Subcutaneous abdominal adipose tissue (tissue), 5 donors: ENCODE data around the gene FOLR1.

Experiments used
- H3K27ac ChIP-seq: one replicate; pipeline ENCODE4 v1.7.0; 2013; ENCODE audit warnings: low read depth, mild to moderate bottlenecking, inconsistent platforms, low read length, moderate library complexity
- H3K27me3 ChIP-seq, 5 donors: one replicate each; pipeline ENCODE4 v1.7.0; 2013; ENCODE audit warnings: low read length in 5 of 5, inconsistent platforms in 1 of 5; ENCODE audit not compliant: control insufficient read depth in 5 of 5, insufficient read depth in 4 of 5
- H3K36me3 ChIP-seq, 5 donors: one replicate each; pipeline ENCODE4 v1.7.0; 2013; ENCODE audit warnings: low read length in 5 of 5; ENCODE audit not compliant: control insufficient read depth in 5 of 5, insufficient read depth in 5 of 5
- H3K4me1 ChIP-seq, 5 donors: one replicate each; pipeline ENCODE4 v1.7.0; 2013; ENCODE audit warnings: low read length in 5 of 5, mild to moderate bottlenecking in 3 of 5, moderate library complexity in 1 of 5; ENCODE audit not compliant: control insufficient read depth in 5 of 5, insufficient read depth in 5 of 5
- H3K4me3 ChIP-seq, 5 donors: one replicate each; pipeline ENCODE4 v1.7.0; 2013; ENCODE audit warnings: low read length in 5 of 5, low read depth in 1 of 5
- H3K9ac ChIP-seq, 5 donors: one replicate each; pipeline ENCODE4 v1.7.0; 2013; ENCODE audit warnings: low read length in 5 of 5, mild to moderate bottlenecking in 4 of 5, moderate library complexity in 3 of 5
- H3K9me3 ChIP-seq, 5 donors: one replicate each; pipeline ENCODE4 v1.7.0; 2013; ENCODE audit warnings: low read length in 5 of 5; ENCODE audit not compliant: control insufficient read depth in 5 of 5
- donor health status: healthy.
- donor health status: healthy.
- donor health status: healthy.
- donor health status: healthy.
- donor health status: healthy.

Gene FOLR1

GRCh38 chr11:72229336-72229924, 37.5 kb downstream of the FOLR1 start:
- Histone ChIP-seq H3K4me1 (peaks cover 5 to 61% (median 41%) of the 10 kb centered on the region in 5 donors), H3K27me3 (no peaks in the 10 kb centered on the region), H3K27ac (no peak overlapping the region), H3K9me3 (no peaks in the 10 kb centered on the region), H3K36me3 (peaks cover 0 to 78% (median 70%) of the 10 kb centered on the region in 5 donors), H3K4me3 (no peak overlapping the region), H3K9ac (no peak overlapping the region)

- Histone ChIP-seq H3K27me3 (no peaks in the 10 kb centered on the region), H3K27ac (no peak overlapping the region), H3K4me3 (no peak overlapping the region), H3K4me1 (peaks cover 4 to 64% (median 45%) of the 10 kb centered on the region in 5 donors), H3K9ac (no peak overlapping the region), H3K9me3 (no peaks in the 10 kb centered on the region), H3K36me3 (peaks cover 2 to 85% (median 77%) of the 10 kb centered on the region in 5 donors)
Measured at GRCh38 chr11:72229925-72230763, 38.2 kb downstream of the FOLR1 start.

GRCh38 chr11:72230764-72231365, 38.9 kb downstream of the FOLR1 start:
- Histone ChIP-seq H3K27me3 (no peaks in the 10 kb centered on the region), H3K4me3 (no peak overlapping the region), H3K9me3 (no peaks in the 10 kb centered on the region), H3K36me3 (peaks cover 2 to 92% (median 83%) of the 10 kb centered on the region in 5 donors), H3K27ac (no peak overlapping the region), H3K4me1 (peaks cover 2 to 64% (median 45%) of the 10 kb centered on the region in 5 donors), H3K9ac (no peak overlapping the region)

- peaks cover 2 to 67% (median 49%) of the 10 kb centered on the region in 5 donors for H3K4me1 ChIP-seq
- no peak overlapping the region for H3K27ac ChIP-seq
- H3K9ac ChIP-seq: no peak overlapping the region
- no peaks in the 10 kb centered on the region for H3K27me3 ChIP-seq
- peaks cover 2 to 99% (median 88%) of the 10 kb centered on the region in 5 donors for H3K36me3 ChIP-seq
- no peak overlapping the region for H3K4me3 ChIP-seq
- no peaks in the 10 kb centered on the region for H3K9me3 ChIP-seq
Measured at GRCh38 chr11:72231396-72232259, 39.7 kb downstream of the FOLR1 start.

GRCh38 chr11:72232260-72233055, 40.5 kb downstream of the FOLR1 start:
- Histone ChIP-seq H3K9ac (peak overlapping the region in 2 of 5 donors; percentile 15 to 37), H3K4me3 (no peak overlapping the region), H3K9me3 (no peaks in the 10 kb centered on the region), H3K4me1 (peaks cover 2 to 71% (median 51%) of the 10 kb centered on the region in 5 donors), H3K36me3 (peaks cover 2 to 99% (median 91%) of the 10 kb centered on the region in 5 donors), H3K27ac (peak overlapping the region; percentile 57), H3K27me3 (no peaks in the 10 kb centered on the region)

- H3K27ac ChIP-seq: peak overlapping the region; percentile 57
- peaks cover 2 to 69% (median 54%) of the 10 kb centered on the region in 5 donors for H3K4me1 ChIP-seq
- no peaks in the 10 kb centered on the region for H3K27me3 ChIP-seq
- H3K36me3 ChIP-seq: peaks cover 2 to 99% (median 94%) of the 10 kb centered on the region in 5 donors
- H3K9ac ChIP-seq: peak overlapping the region in 1 of 5 donors; percentile 37
- H3K4me3 ChIP-seq: no peak overlapping the region
- H3K9me3 ChIP-seq: no peaks in the 10 kb centered on the region
Measured at GRCh38 chr11:72233056-72233772, 41.3 kb downstream of the FOLR1 start.

GRCh38 chr11:72233773-72234513, 42.0 kb downstream of the FOLR1 start:
- Histone ChIP-seq H3K27me3 (no peaks in the 10 kb centered on the region), H3K4me1 (peaks cover 2 to 73% (median 56%) of the 10 kb centered on the region in 5 donors), H3K9me3 (no peaks in the 10 kb centered on the region), H3K4me3 (no peak overlapping the region), H3K9ac (no peak overlapping the region), H3K27ac (peak overlapping the region; percentile 57), H3K36me3 (peaks cover 2 to 91% (median 90%) of the 10 kb centered on the region in 5 donors)

- H3K36me3 ChIP-seq: peaks cover 2 to 86% (median 85%) of the 10 kb centered on the region in 5 donors
- no peaks in the 10 kb centered on the region for H3K9me3 ChIP-seq
- H3K4me1 ChIP-seq: peaks cover 3 to 79% (median 61%) of the 10 kb centered on the region in 5 donors
- no peak overlapping the region for H3K27ac ChIP-seq
- no peaks in the 10 kb centered on the region for H3K27me3 ChIP-seq
- H3K9ac ChIP-seq: no peak overlapping the region
- H3K4me3 ChIP-seq: no peak overlapping the region
Measured at GRCh38 chr11:72234514-72234830, 42.5 kb downstream of the FOLR1 start.
